ENCODE results near the gene ABT1.
"Not testable (repeated sequence)": the region's sequence is repeated elsewhere in the genome, so short reads cannot be mapped to it uniquely, and the experiment has no call there.

ABT1 gene

DNA sequence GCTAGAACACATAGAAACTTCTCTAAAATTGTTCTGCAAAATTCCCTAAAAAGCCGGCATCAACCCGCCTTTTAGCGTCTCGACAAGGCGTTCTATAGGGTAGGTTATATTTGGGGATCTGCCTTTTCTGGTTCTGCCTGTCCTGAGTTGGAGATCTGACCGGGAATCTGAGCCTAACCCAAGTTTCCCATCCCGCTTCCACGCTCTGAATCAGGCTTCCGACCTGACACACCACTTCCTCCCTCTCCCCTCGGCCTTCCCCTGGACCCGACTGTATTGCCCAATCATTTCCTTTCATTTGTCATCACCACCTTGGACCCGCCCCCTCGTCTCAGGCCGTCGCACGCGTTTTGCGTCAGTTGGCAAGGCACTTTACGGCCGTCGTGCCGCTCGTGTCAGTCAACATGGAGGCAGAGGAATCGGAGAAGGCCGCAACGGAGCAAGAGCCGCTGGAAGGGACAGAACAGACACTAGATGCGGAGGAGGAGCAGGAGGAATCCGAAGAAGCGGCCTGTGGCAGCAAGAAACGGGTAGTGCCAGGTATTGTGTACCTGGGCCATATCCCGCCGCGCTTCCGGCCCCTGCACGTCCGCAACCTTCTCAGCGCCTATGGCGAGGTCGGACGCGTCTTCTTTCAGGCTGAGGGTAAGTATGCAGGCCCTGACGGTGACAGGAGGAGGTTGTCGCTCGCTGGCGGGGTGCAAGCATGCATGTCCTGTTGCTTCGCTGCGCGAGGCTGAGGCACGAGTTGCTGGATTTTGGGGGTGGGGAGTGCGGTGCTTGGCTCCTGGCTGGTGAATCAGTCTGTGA lies at the start of gene ABT1:
Gene ABT1, plus strand, starts transcription at position 375 of the 810 bp plus-strand sequence. Its CDS starts 30 bp downstream, at position 405.
- DNase-seq, result peak; percentile 97 to 98

DNA sequence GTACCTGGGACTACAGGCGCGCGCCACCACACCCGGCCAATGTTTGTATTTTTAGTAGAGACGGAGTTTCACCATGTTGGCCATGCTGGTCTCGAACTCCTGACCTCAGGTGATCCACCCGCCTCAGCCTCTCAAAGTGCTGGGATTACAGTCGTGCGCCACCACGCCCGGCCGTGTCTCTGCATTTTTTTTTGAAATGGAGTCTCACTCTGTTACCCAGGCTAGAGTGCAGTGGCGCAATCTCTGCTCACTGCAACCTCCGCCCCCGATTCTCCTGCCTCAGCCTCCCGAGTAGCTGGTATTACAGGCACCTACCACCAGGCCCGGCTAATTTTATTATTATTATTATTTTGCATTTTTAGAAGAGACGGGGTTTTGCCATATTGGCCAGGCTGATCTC lies 49.4 kb upstream of the ABT1 start:
- DNase-seq, result not testable (repeated sequence)

GRCh38 chr6:26550250-26550993 lies 46.3 kb upstream of the ABT1 start:
- DNase-seq, result no peak

GRCh38 chr6:26552205-26552604 lies 44.5 kb upstream of the ABT1 start:
- no peak for DNase-seq

GRCh38 chr6:26552640-26553188 lies 44.0 kb upstream of the ABT1 start:
- DNase-seq, result no peak

DNA sequence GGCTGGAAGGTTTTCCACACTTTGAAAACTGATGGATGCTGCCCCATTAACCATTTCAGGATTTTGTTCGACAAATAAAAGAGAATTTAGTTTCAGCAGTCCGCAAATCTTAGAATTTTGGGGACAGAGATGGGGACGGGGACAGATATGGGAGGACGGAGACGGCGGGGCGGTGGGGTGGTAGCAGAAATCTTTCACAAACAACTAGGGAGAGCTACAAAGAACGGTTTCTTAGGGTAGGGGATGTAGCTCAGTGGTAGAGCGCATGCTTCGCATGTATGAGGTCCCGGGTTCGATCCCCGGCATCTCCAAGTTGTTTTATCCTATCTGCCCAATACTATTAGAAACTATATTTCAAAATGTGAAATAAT lies 43.5 kb upstream of the ABT1 start:
- DNase-seq, result peak; percentile 68 to 70

GRCh38 chr6:26553635-26554446 lies 42.9 kb upstream of the ABT1 start:
- DNase-seq, result peak; percentile 69 to 73

DNA sequence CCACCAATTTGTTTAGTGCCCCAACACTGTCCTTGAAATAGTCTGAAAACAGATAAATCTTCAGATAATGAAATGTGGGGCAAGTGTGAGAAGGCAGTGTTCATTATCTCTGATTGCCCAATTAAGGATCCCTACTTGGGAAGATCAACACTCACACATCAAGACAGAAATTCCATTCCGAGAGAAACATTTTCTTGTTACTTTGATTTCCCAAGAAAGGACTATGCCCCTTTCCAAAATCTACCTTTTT lies 42.4 kb upstream of the ABT1 start:
- no peak for DNase-seq

DNA sequence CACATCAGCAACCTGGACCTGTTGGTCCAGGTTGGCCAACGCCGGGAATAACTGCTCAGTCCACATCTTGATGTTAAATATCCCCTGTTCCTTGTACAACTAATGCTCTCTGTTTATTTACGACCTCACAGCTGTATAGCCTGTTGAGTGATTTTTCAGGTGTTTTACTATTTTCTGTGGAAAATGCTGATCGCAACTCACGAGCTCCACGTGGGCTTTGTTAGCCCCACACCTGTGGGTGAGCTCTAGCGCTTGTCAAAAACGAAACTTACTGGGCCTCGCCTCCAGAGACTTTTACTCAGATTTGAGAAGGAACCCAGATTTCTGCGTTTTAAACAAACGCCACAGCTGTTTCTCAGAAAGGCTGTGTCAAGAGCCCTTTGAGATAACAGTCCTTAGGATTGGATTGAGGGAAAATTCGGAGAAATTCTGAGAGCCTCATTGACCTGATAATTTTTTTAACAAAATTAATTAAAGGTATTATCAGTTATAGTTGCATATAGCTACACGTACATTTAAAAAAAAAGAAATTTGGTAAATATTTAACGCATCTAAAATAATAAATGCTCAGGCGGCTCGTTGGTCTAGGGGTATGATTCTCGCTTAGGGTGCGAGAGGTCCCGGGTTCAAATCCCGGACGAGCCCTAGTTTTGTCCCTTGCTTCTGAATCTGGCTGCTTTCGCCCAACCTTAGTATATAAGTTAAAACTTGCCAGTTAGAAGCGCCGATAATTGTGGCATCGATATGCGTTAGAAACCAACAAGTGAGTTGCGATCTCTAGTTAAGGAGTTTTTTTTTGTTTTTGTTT lies 41.9 kb upstream of the ABT1 start:
- peak; percentile 22 to 54 for DNase-seq

- DNase-seq, result peak; percentile 57 to 65
Measured at GRCh38 chr6:26555505-26556262, 41.1 kb upstream of the ABT1 start.

GRCh38 chr6:26556263-26557070 lies 40.3 kb upstream of the ABT1 start:
- DNase-seq, result peak; percentile 71 to 80

DNA sequence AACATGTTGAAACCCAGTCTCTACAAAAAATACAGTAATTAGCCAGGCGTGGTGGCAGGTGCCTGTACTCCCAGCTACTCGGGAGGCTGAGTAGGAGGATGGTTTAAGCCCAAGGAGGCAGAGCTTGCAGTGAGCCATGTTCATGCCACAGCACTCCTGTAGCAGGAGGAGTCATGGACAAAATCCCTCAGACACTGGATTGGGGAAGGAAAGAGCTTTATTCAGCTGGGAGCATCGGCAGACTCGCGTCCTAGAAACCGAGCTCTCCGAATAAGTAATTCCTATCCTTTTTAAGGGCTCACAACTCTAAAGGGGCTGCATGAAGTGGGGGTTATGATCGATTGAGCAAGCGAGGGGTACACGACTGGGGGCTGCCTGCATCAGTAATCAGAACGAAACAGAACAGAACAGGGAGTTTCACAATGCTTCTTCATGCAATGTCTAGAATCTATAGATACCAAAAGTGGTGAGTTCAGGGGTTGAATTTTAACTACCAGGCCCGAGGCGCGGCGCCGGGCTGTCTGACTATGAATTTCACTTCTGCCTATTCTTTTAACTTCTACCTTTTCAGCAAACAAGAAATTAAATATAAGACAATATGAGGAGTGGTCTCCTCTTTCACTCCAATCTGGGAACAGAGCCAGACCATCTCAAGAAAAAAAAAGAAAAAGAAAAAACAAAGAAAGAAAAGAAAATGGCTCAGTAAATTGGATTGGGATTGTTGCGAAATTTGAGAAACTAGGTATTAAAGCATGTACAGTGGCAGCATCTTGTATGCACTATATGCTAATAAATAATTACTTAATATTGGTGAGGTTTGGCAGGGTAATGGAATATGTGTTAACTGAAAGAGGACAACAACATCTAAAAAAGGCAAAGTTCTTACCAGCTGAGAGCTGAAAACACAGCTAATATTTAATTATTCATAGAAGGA lies 35.0 kb upstream of the ABT1 start:
- DNase-seq, result no peak

- no peak for DNase-seq
Measured at GRCh38 chr6:26563488-26563887, 33.3 kb upstream of the ABT1 start.

DNA sequence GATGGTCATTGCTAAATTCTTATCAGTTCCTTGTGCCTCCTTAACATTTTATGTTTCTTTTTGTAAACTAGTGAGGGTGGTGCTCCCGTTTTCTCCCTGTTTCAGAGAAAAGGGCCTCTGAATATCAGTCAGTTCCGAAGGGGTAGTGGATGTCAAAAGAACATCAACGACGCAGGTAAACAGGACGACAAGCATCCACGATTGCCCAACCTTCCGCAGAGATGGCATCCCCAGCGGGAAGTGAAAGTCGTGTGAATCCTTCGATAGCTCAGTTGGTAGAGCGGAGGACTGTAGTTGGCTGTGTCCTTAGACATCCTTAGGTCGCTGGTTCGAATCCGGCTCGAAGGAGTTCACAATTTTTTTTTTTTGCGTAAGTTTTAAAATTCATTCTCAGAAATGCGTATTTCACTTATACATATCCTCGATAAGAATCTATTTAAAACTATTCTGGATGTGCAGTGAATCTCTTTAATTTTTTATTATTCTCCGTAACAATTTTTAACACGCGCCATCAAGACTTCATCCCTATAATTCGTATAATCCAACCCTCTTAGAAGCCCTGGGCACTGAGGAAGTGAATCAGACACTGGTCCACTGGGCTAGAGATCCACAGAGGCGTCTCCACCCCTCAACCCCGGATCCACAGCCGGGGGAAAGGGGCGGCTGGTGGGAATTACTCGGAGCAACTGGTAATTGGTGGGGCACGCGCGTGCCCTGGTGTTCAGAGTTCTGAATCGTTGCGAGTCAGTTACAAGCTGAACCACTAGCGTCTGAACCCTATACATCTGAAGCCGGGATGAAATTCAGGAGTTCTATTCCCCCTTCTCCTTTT lies 27.9 kb upstream of the ABT1 start:
- DNase-seq, result peak; percentile 72 to 90

DNA sequence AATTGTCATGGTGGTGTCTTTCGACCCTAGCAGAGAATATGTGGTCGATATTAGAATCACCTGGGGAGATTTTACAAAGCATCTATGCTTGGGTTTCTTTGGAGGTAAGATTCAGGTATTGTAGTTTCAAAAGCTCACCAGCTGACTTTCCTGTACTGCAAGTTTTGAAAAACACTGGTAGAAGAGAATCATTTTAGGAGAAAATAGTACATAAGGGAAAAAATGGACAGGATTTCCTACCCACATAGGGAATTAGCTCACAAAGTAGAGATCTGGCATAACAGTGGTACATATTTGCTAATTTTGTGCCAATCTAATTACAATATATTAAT lies 27.4 kb upstream of the ABT1 start:
- DNase-seq, result no peak

DNA sequence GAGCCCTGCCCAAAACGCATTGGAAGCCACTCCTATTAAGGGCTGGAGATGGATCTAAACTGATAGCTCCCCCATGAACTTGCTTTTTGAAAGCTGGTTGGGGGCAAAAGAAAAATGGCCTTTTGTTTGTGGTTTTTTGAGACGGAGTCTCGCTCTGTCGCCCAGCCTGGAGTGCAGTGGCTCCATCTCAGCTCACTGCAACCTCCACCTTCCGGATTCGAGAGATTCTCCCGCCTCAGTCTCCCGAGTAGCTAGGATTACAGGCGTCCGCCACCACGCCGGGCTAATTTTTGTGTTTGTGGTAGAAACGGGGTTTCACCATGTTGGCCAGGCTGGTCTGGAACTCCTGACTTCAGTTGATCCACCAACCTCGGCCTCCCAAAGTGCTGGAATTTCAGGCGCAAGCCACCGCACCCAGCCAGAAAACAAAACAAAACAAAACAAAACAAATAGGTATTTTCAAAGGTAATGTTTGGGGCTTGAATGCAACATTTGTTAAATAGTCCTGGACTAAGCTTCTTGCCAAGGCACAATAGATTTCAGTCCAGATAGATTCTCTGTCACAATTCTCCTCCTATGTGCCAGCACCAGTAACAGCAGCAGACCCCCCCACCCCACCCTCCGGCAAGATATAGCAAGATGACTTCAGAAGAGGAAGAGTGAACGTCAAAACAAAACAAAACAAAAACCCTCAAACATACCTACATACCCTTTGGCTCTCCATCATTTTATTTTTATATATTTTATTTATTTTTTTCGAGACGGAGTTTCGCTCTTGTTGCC lies 26.5 kb upstream of the ABT1 start:
- no peak for DNase-seq

GRCh38 chr6:26571592-26572296 lies 25.0 kb upstream of the ABT1 start:
- DNase-seq, result peak; percentile 76 to 82
